GM18520 (cell line): Measurements from ENCODE around the gene SIX4.

Experiments
- ATAC-seq: cut with Tn5 transposase; IDR thresholded peaks from one replicate; pipeline ENCODE4 v1.9.1; 2021; ENCODE audit not compliant: unreplicated experiment

The SIX4 gene

DNA sequence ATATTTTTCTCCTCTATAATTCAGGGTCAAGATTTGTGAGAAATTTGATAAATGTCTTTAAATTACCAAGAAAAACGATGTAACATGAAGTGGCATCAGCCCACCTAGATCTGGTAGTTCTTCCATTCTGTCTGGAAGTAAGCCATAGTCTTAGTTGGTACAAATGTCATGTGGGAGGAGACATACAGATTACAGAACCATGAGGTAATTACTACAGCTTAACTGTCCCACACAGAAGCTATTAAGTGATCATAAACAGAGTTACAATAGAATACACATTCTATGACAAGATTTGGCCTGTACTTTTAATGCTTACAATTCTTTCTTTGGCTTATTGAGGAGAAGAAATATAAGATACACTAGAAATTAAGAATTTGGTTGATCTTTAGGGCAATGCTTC lies 61.2 kb downstream of the SIX4 start:
- ATAC-seq, result no peak

GRCh38 chr14:60661721-60662120 lies 62.4 kb downstream of the SIX4 start:
- no peak for ATAC-seq
